OCI-LY1 (cell line): ENCODE measurements around the gene CD70.
"Not testable (repeated sequence)": the region's sequence is repeated elsewhere in the genome, so short reads cannot be mapped to it uniquely, and the experiment has no call there.

Experiments
- H2AFZ ChIP-seq: fragments of 200-600 bp; sonication (generic), shearing (Covaris generic); 2 replicates; pipeline ENCODE4 v1.6.0; 2014; ENCODE audit warnings: antibody characterized with exemption, mild to moderate bottlenecking, low read length
- H3F3A ChIP-seq: fragments of 200-600 bp; sonication (generic), shearing (Covaris generic); 2 replicates; pipeline ENCODE4 v1.6.0; 2014; ENCODE audit warnings: mild to moderate bottlenecking, antibody characterized with exemption, low read length, moderate library complexity; ENCODE audit not compliant: insufficient read depth
- H3K27ac ChIP-seq: fragments of 200-600 bp; sonication (generic); 2 replicates; pipeline ENCODE4 v1.5.1; 2014; ENCODE audit warnings: low read length, mixed run types, mild to moderate bottlenecking, low read depth; ENCODE audit not compliant: poor library complexity, severe bottlenecking
- H3K27me3 ChIP-seq: fragments of 200-600 bp; sonication (generic); 2 replicates; pipeline ENCODE4 v1.6.0; 2014; ENCODE audit warnings: antibody characterized with exemption, mild to moderate bottlenecking, low read length, moderate library complexity; ENCODE audit not compliant: insufficient read depth
- H3K36me3 ChIP-seq: fragments of 200-600 bp; sonication (generic); 2 replicates; pipeline ENCODE4 v1.6.1; 2014; ENCODE audit warnings: mild to moderate bottlenecking, antibody characterized with exemption, low read length, moderate library complexity, mixed read lengths; ENCODE audit not compliant: insufficient read depth
- H3K4me1 ChIP-seq: fragments of 200-600 bp; sonication (generic); 2 replicates; pipeline ENCODE4 v1.5.1; 2014; ENCODE audit warnings: mild to moderate bottlenecking, low read length, moderate library complexity; ENCODE audit not compliant: insufficient read depth, severe bottlenecking
- H3K4me2 ChIP-seq: fragments of 200-600 bp; sonication (generic), shearing (Covaris generic); 2 replicates; pipeline ENCODE4 v1.6.1; 2014; ENCODE audit warnings: low read length
- H3K4me3 ChIP-seq: fragments of 200-600 bp; sonication (generic); 2 replicates; pipeline ENCODE4 v1.5.1; 2014; ENCODE audit warnings: low read length, low read depth, mild to moderate bottlenecking, mixed read lengths; ENCODE audit not compliant: poor library complexity, severe bottlenecking
- H3K79me2 ChIP-seq: fragments of 200-600 bp; shearing (Covaris generic); 2 replicates; pipeline ENCODE4 v1.6.1; 2016; ENCODE audit warnings: mixed run types, low read length, mixed read lengths; ENCODE audit not compliant: insufficient read depth
- H3K9ac ChIP-seq: fragments of 200-600 bp; sonication (generic), shearing (Covaris generic); 2 replicates; pipeline ENCODE4 v1.6.1; 2014; ENCODE audit warnings: mild to moderate bottlenecking, low read length, mixed read lengths
- H3K9me2 ChIP-seq: fragments of 200-600 bp; sonication (generic), shearing (Covaris generic); 2 replicates; pipeline ENCODE4 v1.6.1; 2014; ENCODE audit warnings: low read depth, mild to moderate bottlenecking, low read length, mixed read lengths
- H3K9me3 ChIP-seq: fragments of 200-600 bp; shearing (Covaris generic); 2 replicates; pipeline ENCODE4 v1.6.1; 2014; ENCODE audit warnings: low read length, mixed read lengths
- H4K20me1 ChIP-seq: fragments of 200-600 bp; sonication (generic), shearing (Covaris generic); 2 replicates; pipeline ENCODE4 v1.6.0; 2016; ENCODE audit warnings: mild to moderate bottlenecking, low read length; ENCODE audit not compliant: insufficient read depth
- CTCF ChIP-seq: fragments of 200-600 bp; sonication (generic), shearing (Covaris generic); IDR thresholded peaks from 2 replicates; pipeline ENCODE4 v1.5.1; 2017; ENCODE audit warnings: mild to moderate bottlenecking, antibody characterized with exemption, low read length, moderate library complexity, mixed read lengths
- EZH2 ChIP-seq: fragments of 200-600 bp; sonication (generic), shearing (Covaris generic); IDR thresholded peaks from 2 replicates; pipeline ENCODE4 v1.8.0; 2017; ENCODE audit warnings: borderline replicate concordance, mixed run types, mild to moderate bottlenecking, antibody characterized with exemption, low read length, moderate library complexity, mixed read lengths

The CD70 gene

GRCh38 chr19:6632747-6633455, 42.0 kb upstream of the CD70 start:
- H3K36me3 ChIP-seq, H3K9me3 ChIP-seq, H2AFZ ChIP-seq, H3K79me2 ChIP-seq, H3K4me1 ChIP-seq, H3K9me2 ChIP-seq, H3K9ac ChIP-seq, H3F3A ChIP-seq, H3K27me3 ChIP-seq, H3K4me3 ChIP-seq, H4K20me1 ChIP-seq: not testable (repeated sequence)
- Histone ChIP-seq H3K27ac (peak overlapping the region; percentile 5), H3K4me2 (peak overlapping the region; percentile 28; the same call in 1 of the 2 replicates)
- TF ChIP-seq CTCF = peak; percentile 56

GRCh38 chr19:6632002-6632621, 41.2 kb upstream of the CD70 start:
- Histone ChIP-seq H3K4me3 (no peak overlapping the region), H3K9me3 (peaks cover 4% of the 10 kb centered on the region; the same call in 1 of the 2 replicates), H3K9me2 (no peaks in the 10 kb centered on the region), H3K27me3 (no peaks in the 10 kb centered on the region), H4K20me1 (no peaks in the 10 kb centered on the region), H3K36me3 (no peaks in the 10 kb centered on the region; the same call in 1 of the 2 replicates), H3F3A (no peaks in the 10 kb centered on the region), H3K27ac (peak overlapping the region; percentile 5), H2AFZ (no peak overlapping the region), H3K4me1 (peaks cover 8% of the 10 kb centered on the region), H3K79me2 (no peaks in the 10 kb centered on the region), H3K9ac (no peak overlapping the region), H3K4me2 (0 out of 2 replicates have a peak overlapping the region, but pooled peaks have one; percentile 28)
- TF ChIP-seq CTCF (peak; percentile 67), EZH2 (no peak)

- no peak overlapping the region for H2AFZ ChIP-seq
- no peaks in the 10 kb centered on the region for H3K4me1 ChIP-seq
- H3F3A ChIP-seq = no peaks in the 10 kb centered on the region
- no peaks in the 10 kb centered on the region for H3K9me2 ChIP-seq
- H3K27me3 ChIP-seq = no peaks in the 10 kb centered on the region; the same call in 1 of the 2 replicates
- no peaks in the 10 kb centered on the region for H3K79me2 ChIP-seq
- peaks cover 8% of the 10 kb centered on the region; the same call in 1 of the 2 replicates for H3K9me3 ChIP-seq
- no peak overlapping the region for H3K4me3 ChIP-seq
- no peak overlapping the region for H3K27ac ChIP-seq
- H4K20me1 ChIP-seq = no peaks in the 10 kb centered on the region
- H3K9ac ChIP-seq = no peak overlapping the region
- no peak overlapping the region for H3K4me2 ChIP-seq
- H3K36me3 ChIP-seq = no peaks in the 10 kb centered on the region; the same call in 1 of the 2 replicates
- TF ChIP-seq EZH2 (no peak), CTCF (no peak)
Observed at GRCh38 chr19:6626764-6627163, 35.8 kb upstream of the CD70 start.
